A673 (cell line): Measurements from ENCODE around the gene ADGRL1. TPM values are rescaled to one million over a fixed set of nuclear protein-coding genes. Genes with fewer than 3 reads are reported as not detected.
"Not testable (repeated sequence)": the region's sequence is repeated elsewhere in the genome, so short reads cannot be mapped to it uniquely, and the experiment has no call there.

Source experiments
- BruUV-seq: library from RNA; stranded (reverse); fragments of 400-500 nt; replicated peaks from 2 replicates; lab custom pipeline; 2021; lab: Mats Ljungman, UMichigan
- CTCF ChIA-PET: fragments of 300-600 bp; sonication (Branson Sonifier 250); formaldehyde crosslinking; loops from one replicate; lab custom pipeline; 2022; ENCODE audit warnings: antibody characterized with exemption; lab: Charles Lee
- POLR2A ChIA-PET: fragments of 300-600 bp; sonication (Branson Sonifier 250); formaldehyde crosslinking; loops from one replicate; lab custom pipeline; 2022; ENCODE audit warnings: antibody characterized with exemption; ENCODE audit not compliant: low non-redundant PET; lab: Charles Lee
- DNase-seq: peaks from one replicate; pipeline ENCODE4 v3.0.0-alpha.2; 2015; ENCODE audit warnings: low spot score
- H3K27ac ChIP-seq: fragments of 200-600 bp; sonication (generic); 2 replicates; pipeline ENCODE4 v1.5.1; 2016; ENCODE audit warnings: mixed run types, low read depth, mild to moderate bottlenecking, mixed read lengths, antibody characterized with exemption, low read length; ENCODE audit not compliant: poor library complexity, severe bottlenecking
- H3K27me3 ChIP-seq: fragments of 200-600 bp; sonication (generic); replicated peaks from 2 replicates; pipeline ENCODE4 v1.6.1; 2017; ENCODE audit warnings: mixed run types, low read depth, mild to moderate bottlenecking, mixed read lengths, antibody characterized with exemption, low read length; ENCODE audit not compliant: insufficient read depth, poor library complexity
- H3K36me3 ChIP-seq: fragments of 200-600 bp; sonication (generic); 2 replicates; pipeline ENCODE4 v1.6.1; 2016; ENCODE audit warnings: mixed run types, mild to moderate bottlenecking, mixed read lengths, antibody characterized with exemption, low read length; ENCODE audit not compliant: insufficient read depth, poor library complexity, severe bottlenecking
- H3K4me1 ChIP-seq: fragments of 200-600 bp; sonication (generic); 2 replicates; pipeline ENCODE4 v1.6.1; 2017; ENCODE audit warnings: mixed run types, mild to moderate bottlenecking, mixed read lengths, antibody characterized with exemption, low read length; ENCODE audit not compliant: insufficient read depth, poor library complexity, severe bottlenecking
- H3K4me3 ChIP-seq: fragments of 200-600 bp; sonication (generic); 2 replicates; pipeline ENCODE4 v1.5.1; 2016; ENCODE audit warnings: low read depth, mixed run types, mild to moderate bottlenecking, mixed read lengths, low read length; ENCODE audit not compliant: poor library complexity, severe bottlenecking
- H3K9me3 ChIP-seq: fragments of 200-600 bp; sonication (generic); 2 replicates; pipeline ENCODE4 v1.6.1; 2016; ENCODE audit warnings: mixed run types, low read depth, mild to moderate bottlenecking, mixed read lengths, antibody characterized with exemption, low read length; ENCODE audit not compliant: poor library complexity, severe bottlenecking
- CTCF ChIP-seq: fragments of 300-800, 200-600 bp; sonication (generic); conservative IDR thresholded peaks from 2 replicates; pipeline ENCODE4 v1.5.1; 2017; ENCODE audit warnings: low read depth, mild to moderate bottlenecking, antibody characterized with exemption, low read length, moderate library complexity, mixed read lengths
- EZH2 ChIP-seq: fragments of 200-600 bp; sonication (generic); IDR thresholded peaks from 2 replicates; pipeline ENCODE4 v1.6.1; 2017; ENCODE audit warnings: borderline replicate concordance, low read depth, mild to moderate bottlenecking, mixed read lengths, antibody characterized with exemption, low read length; ENCODE audit not compliant: poor library complexity, severe bottlenecking
- intact Hi-C: fragments of 100-400 bp; cut with micrococcal nuclease; formaldehyde crosslinking; loops from one replicate; pipeline ENCODE4 v1.10.0; 2022; ENCODE audit not compliant: unreplicated experiment
- total RNA-seq: library from RNA; stranded (reverse); gene quantifications from 2 replicates; pipeline ENCODE4 v1.2.3, GENCODE V29; 2021

The ADGRL1 gene
- total RNA-seq, 1 experiment from 2014 or later, result 66.1 TPM

GRCh38 chr19:14187561-14187960 lies 18.4 kb downstream of the ADGRL1 start:
- H3K27me3 ChIP-seq, result no peaks in the 10 kb centered on the region
- CTCF ChIA-PET, result no interaction called here
- POLR2A ChIA-PET, result no interaction called here
- no peaks in the 10 kb centered on the region for H3K9me3 ChIP-seq
- no peak overlapping the region for H3K27ac ChIP-seq
- H3K4me1 ChIP-seq, result peaks cover 23% of the 10 kb centered on the region
- TF ChIP-seq CTCF (no peak), EZH2 (no peak)
- H3K4me3 ChIP-seq, result no peak overlapping the region
- no TSS peak for BruUV-seq
- DNase-seq, result no peak
- intact Hi-C loops, result no loop called here
- H3K36me3 ChIP-seq, result no peaks in the 10 kb centered on the region

GRCh38 chr19:14186684-14187083 lies 19.3 kb downstream of the ADGRL1 start:
- H3K27ac ChIP-seq, H3K9me3 ChIP-seq, H3K4me3 ChIP-seq, intact Hi-C loops, BruUV-seq, POLR2A ChIA-PET, H3K27me3 ChIP-seq, H3K36me3 ChIP-seq, DNase-seq: not testable (repeated sequence)
- CTCF ChIA-PET, result interaction anchor here (0.6 kb wide), 2 partner anchors 219 to 999 kb away, joined by 3 to 10 read pairs; no protein-coding TSS in a partner anchor
- H3K4me1 ChIP-seq, result peaks cover 30% of the 10 kb centered on the region

GRCh38 chr19:14185691-14186090 lies 20.3 kb downstream of the ADGRL1 start:
- H3K4me1 ChIP-seq, result peaks cover 30% of the 10 kb centered on the region
- H3K4me3 ChIP-seq, H3K36me3 ChIP-seq, H3K27ac ChIP-seq, DNase-seq, intact Hi-C loops, BruUV-seq, CTCF ChIA-PET, POLR2A ChIA-PET, H3K27me3 ChIP-seq, H3K9me3 ChIP-seq: not testable (repeated sequence)

GRCh38 chr19:14185158-14185557 lies 20.8 kb downstream of the ADGRL1 start:
- peaks cover 30% of the 10 kb centered on the region for H3K4me1 ChIP-seq
- BruUV-seq, result no TSS peak
- CTCF ChIA-PET, result interaction anchor here (1.5 kb wide), 1 partner anchor 163 kb away, joined by 8 read pairs; no protein-coding TSS in a partner anchor
- no peak for DNase-seq
- H3K4me3 ChIP-seq, result no peak overlapping the region
- no peaks in the 10 kb centered on the region for H3K9me3 ChIP-seq
- H3K36me3 ChIP-seq, result no peaks in the 10 kb centered on the region
- TF ChIP-seq EZH2 (no peak), CTCF (no peak)
- peak overlapping the region; percentile 22 for H3K27ac ChIP-seq
- intact Hi-C loops, result no loop called here
- POLR2A ChIA-PET, result no interaction called here
- H3K27me3 ChIP-seq, result no peaks in the 10 kb centered on the region
